PC-3 (cell line): ENCODE results near the gene TPST1.

Experiments
- EZH2 ChIP-seq: fragments of 300-600 bp; sonication (generic); IDR thresholded peaks from one replicate; pipeline ENCODE4 v1.6.1; 2017; ENCODE audit warnings: antibody characterized with exemption, mild to moderate bottlenecking, low read length; ENCODE audit not compliant: unreplicated experiment
- EZH2phosphoT487 ChIP-seq: fragments of 300-600 bp; sonication (generic); IDR thresholded peaks from 2 replicates; pipeline ENCODE4 v1.6.1; 2018; ENCODE audit warnings: mild to moderate bottlenecking, antibody characterized with exemption, low read length, borderline replicate concordance
- TF ChIP-seq, protein P1 (sequence below): fragments of 300-600 bp; sonication (generic); conservative IDR thresholded peaks from 2 replicates; pipeline ENCODE4 v1.5.1; 2017; ENCODE audit warnings: antibody characterized with exemption, low read depth, mild to moderate bottlenecking, low read length

GRCh38 chr7:66213637-66214036, 8.5 kb downstream of the TPST1 start:
- TF ChIP-seq, protein P1, sequence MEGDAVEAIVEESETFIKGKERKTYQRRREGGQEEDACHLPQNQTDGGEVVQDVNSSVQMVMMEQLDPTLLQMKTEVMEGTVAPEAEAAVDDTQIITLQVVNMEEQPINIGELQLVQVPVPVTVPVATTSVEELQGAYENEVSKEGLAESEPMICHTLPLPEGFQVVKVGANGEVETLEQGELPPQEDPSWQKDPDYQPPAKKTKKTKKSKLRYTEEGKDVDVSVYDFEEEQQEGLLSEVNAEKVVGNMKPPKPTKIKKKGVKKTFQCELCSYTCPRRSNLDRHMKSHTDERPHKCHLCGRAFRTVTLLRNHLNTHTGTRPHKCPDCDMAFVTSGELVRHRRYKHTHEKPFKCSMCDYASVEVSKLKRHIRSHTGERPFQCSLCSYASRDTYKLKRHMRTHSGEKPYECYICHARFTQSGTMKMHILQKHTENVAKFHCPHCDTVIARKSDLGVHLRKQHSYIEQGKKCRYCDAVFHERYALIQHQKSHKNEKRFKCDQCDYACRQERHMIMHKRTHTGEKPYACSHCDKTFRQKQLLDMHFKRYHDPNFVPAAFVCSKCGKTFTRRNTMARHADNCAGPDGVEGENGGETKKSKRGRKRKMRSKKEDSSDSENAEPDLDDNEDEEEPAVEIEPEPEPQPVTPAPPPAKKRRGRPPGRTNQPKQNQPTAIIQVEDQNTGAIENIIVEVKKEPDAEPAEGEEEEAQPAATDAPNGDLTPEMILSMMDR = no peak
- TF ChIP-seq EZH2 (no peak), EZH2phosphoT487 (no peak)
